Parathyroid adenoma (tissue), 2 donors: ENCODE data around the gene STX16.

Source experiments
- H2AFZ ChIP-seq: fragments of 300-600 bp; sonication (generic); one replicate; pipeline ENCODE4 v1.7.0; 2017; ENCODE audit warnings: antibody characterized with exemption, mild to moderate bottlenecking
- H3K27ac ChIP-seq: fragments of 300-600 bp; sonication (generic); one replicate; pipeline ENCODE4 v1.7.0; 2017
- H3K27me3 ChIP-seq: fragments of 300-600 bp; sonication (generic); one replicate; pipeline ENCODE4 v1.7.0; 2017; ENCODE audit warnings: low read length; ENCODE audit not compliant: control insufficient read depth, insufficient read depth
- H3K36me3 ChIP-seq: fragments of 300-600 bp; sonication (generic); one replicate; pipeline ENCODE4 v1.7.0; 2017; ENCODE audit warnings: low read length; ENCODE audit not compliant: control insufficient read depth, insufficient read depth
- H3K4me1 ChIP-seq: fragments of 300-600 bp; sonication (generic); one replicate; pipeline ENCODE4 v1.7.0; 2017; ENCODE audit warnings: control low read depth
- H3K4me2 ChIP-seq: fragments of 300-600 bp; sonication (generic); one replicate; pipeline ENCODE4 v1.7.0; 2017; ENCODE audit warnings: low read length
- H3K4me3 ChIP-seq: fragments of 300-600 bp; sonication (generic); one replicate; pipeline ENCODE4 v1.7.0; 2017; ENCODE audit warnings: low read depth, low read length
- H3K79me2 ChIP-seq: fragments of 300-600 bp; sonication (generic); one replicate; pipeline ENCODE4 v1.7.0; 2017; ENCODE audit warnings: control low read depth
- H3K9ac ChIP-seq: fragments of 300-600 bp; sonication (generic); one replicate; pipeline ENCODE4 v1.7.0; 2017; ENCODE audit warnings: mild to moderate bottlenecking
- H3K9me3 ChIP-seq: fragments of 300-600 bp; sonication (generic); one replicate; pipeline ENCODE4 v1.7.0; 2017; ENCODE audit warnings: low read length; ENCODE audit not compliant: control insufficient read depth
- CTCF ChIP-seq: fragments of 300-600 bp; sonication (generic); IDR thresholded peaks from one replicate; pipeline ENCODE4 v1.7.0; 2017; ENCODE audit warnings: antibody characterized with exemption, mild to moderate bottlenecking
- donor health status: primary hyperparathyroidism.

Gene STX16

DNA sequence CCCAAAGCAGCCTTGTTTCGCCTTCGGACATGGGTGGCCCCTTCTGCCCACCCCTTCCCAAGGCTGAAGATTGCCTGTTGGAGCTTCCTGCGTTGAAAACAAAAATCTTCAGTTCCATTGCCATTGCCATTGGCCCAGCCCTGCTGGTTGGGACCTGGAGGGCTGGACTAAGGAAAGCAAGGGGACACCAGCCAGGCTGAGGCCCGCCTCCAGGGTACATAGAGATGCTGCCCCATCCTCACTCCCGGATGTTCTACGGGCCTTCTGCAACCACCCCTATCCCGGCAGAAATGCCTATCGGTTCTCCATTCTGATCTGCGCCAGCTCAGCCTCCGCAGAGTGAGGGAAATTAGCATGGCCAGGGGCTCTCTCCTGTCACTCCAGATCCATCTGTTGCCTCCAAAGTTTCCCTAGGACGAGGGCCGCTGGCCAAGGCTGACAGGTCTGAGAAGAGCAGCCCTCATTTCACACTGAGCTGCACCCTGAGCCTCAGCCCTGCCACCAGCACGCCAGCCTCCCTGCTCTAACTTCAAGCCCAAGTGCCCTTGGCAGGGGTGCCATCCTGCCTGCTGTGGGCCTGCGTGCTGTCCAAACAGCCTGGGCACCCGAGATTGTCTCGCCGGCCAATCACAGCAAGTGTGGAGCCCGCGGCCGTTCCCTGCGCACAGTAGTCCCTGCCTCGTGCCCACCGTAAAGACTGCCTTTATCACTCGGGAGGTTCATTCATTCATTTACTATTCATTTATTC is 13.4 kb upstream of the STX16 start:
- Histone ChIP-seq H3K4me2 (no peak overlapping the region), H3K27me3 (no peaks in the 10 kb centered on the region), H3K4me1 (no peaks in the 10 kb centered on the region), H3K79me2 (no peaks in the 10 kb centered on the region), H2AFZ (no peak overlapping the region), H3K4me3 (no peak overlapping the region), H3K9me3 (no peaks in the 10 kb centered on the region), H3K27ac (no peak overlapping the region), H3K36me3 (no peaks in the 10 kb centered on the region), H3K9ac (no peak overlapping the region)
- no peak for TF ChIP-seq CTCF

GRCh38 chr20:58638467-58639181 is 12.5 kb upstream of the STX16 start:
- H2AFZ ChIP-seq = no peak overlapping the region
- H3K9me3 ChIP-seq = no peaks in the 10 kb centered on the region
- no peak for TF ChIP-seq CTCF
- no peak overlapping the region for H3K27ac ChIP-seq
- no peaks in the 10 kb centered on the region for H3K27me3 ChIP-seq
- no peak overlapping the region for H3K4me2 ChIP-seq
- no peaks in the 10 kb centered on the region for H3K4me1 ChIP-seq
- no peak overlapping the region for H3K9ac ChIP-seq
- H3K4me3 ChIP-seq = no peak overlapping the region
- no peaks in the 10 kb centered on the region for H3K79me2 ChIP-seq
- no peaks in the 10 kb centered on the region for H3K36me3 ChIP-seq

DNA sequence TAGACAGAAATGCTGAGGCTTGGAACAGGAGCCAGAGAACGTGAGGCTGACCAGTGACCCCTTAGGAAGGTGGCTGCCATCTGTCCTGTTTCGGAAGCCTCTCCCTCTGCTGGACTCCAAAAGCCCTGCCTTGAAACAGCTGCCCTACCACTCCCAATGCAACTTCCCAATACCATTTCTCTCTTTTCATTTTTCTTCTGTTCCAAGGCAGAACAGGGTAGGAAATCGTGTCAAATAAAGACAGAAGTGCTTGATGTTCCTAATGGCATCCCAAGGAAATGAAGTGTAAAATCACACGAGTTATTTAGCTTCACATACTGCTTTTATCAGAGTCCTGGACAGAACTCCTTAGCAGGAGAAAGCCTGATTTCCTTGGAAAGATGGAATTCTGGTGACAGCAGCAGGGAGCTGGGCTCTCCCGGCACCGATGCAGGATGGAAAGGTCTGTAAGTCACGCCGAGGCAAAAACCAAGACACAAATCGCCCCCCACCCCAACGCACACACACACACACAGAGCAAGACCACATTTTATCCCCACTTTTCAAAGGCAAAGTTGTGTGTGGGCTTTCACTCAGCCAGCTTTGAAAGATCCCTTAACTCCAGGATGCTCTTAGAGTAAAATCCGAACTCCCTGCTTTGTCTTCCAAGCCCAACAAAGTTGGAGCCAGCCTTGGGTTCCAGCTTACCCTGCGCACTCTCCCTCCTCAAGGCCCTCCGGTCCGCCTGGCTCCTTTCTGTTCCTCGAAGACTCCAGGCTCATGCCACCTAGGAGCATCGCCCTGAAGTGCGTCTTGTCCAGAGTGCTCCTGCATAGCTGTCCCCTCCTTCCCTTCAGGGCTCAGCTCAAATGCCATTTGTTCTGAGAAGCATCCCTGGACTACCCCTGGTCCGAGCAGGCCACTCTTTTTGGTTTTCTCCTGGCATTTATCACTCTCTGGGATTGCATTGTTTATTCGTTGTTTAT is 11.6 kb upstream of the STX16 start:
- Histone ChIP-seq H2AFZ (no peak overlapping the region), H3K4me3 (no peak overlapping the region), H3K4me1 (no peaks in the 10 kb centered on the region), H3K4me2 (no peak overlapping the region), H3K79me2 (no peaks in the 10 kb centered on the region), H3K27me3 (no peaks in the 10 kb centered on the region), H3K9ac (no peak overlapping the region), H3K27ac (no peak overlapping the region), H3K36me3 (no peaks in the 10 kb centered on the region), H3K9me3 (no peaks in the 10 kb centered on the region)
- TF ChIP-seq CTCF = no peak

DNA sequence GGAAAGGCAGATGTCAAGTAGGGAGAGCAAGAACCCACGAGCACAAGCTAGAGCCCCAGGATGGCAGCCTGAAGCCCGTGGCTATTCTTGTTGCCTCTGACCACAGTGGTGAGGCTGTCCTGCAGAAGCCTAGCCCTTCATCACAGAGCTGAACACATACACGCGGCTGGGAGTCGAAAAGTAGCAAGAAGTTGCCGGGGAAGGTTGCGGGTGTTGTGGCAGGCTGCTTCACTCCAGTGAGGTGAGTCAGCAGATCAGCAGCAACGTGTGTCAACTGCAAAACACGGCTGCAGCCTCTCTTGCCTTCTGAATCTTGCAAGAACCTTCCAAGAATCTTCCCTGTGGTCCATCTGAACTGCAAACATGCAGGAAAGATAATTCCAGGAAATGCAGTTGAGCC is 10.6 kb upstream of the STX16 start:
- Histone ChIP-seq H3K9ac (no peak overlapping the region), H3K4me3 (no peak overlapping the region), H3K27me3 (no peaks in the 10 kb centered on the region), H2AFZ (no peak overlapping the region), H3K36me3 (no peaks in the 10 kb centered on the region), H3K4me1 (no peaks in the 10 kb centered on the region), H3K9me3 (no peaks in the 10 kb centered on the region), H3K4me2 (no peak overlapping the region), H3K27ac (no peak overlapping the region), H3K79me2 (no peaks in the 10 kb centered on the region)
- TF ChIP-seq CTCF = no peak
